ENCODE measurements around the gene PTPN7.
"Not testable (repeated sequence)": the region's sequence is repeated elsewhere in the genome, so short reads cannot be mapped to it uniquely, and the experiment has no call there.

The PTPN7 gene

DNA sequence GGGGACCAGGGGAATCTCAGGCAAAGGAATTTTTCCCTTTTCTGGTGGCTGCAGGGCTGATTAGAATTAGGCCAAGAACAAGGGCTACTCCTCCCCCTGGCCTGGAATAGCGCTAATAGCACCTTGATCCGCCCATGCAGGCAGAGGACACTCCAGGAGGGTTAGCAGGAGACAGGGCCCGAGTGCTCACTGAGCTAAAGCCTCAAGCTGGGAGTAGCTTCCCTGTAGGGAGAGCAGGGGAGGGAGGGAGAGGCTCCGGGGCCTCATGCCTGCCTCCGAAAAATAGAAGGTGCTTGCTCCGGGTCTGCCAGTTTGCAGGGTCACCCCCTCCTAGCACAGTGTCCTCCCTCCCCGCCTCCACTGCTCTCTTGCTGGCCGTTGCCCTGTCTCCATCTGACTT is 3.8 kb downstream of the PTPN7 start:
- CTCF ChIA-PET = interaction anchor here (1.2 to 3.5 kb wide), 2 partner anchors 9 to 10 kb away, joined by 4 to 22 read pairs; no protein-coding TSS in a partner anchor
- no peak overlapping the region for H3K4me3 Mint-ChIP-seq
- no peaks in the 10 kb centered on the region for H3K27me3 Mint-ChIP-seq
- no peak for DNase-seq
- peaks cover 59% of the 10 kb centered on the region for H3K4me1 Mint-ChIP-seq
- H3K9me3 Mint-ChIP-seq = no peaks in the 10 kb centered on the region
- H3K36me3 Mint-ChIP-seq = peaks cover 68% of the 10 kb centered on the region
- no peak overlapping the region for H3K27ac Mint-ChIP-seq

DNA sequence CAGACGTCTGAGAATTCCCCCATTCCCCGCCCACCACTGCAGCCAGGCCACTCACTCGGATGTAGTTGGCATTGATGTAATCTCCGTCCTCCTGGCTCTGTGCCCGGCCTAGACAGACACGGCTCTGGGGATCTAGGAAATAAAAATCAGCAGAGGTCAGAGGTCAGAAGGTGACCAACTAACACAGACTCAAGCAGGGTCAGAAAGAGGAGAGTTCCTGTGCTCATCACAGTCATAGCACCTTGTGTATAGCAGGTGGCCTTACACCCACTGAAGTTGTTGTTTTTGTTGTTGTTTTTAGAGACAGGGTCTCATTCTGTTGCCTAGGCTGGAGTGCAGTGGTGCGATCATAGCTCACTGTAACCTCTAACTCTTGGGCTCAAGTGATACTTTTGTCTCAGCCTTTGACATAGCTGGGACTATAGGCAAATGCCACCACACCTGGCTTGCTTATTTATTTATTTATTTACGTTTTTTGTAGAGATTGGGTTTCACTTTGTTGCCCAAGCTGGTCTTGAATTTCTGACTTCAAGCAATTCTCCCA is 4.9 kb downstream of the PTPN7 start:
- no peak overlapping the region for H3K4me3 Mint-ChIP-seq
- no peak overlapping the region for H3K27ac Mint-ChIP-seq
- H3K27me3 Mint-ChIP-seq = no peaks in the 10 kb centered on the region
- H3K36me3 Mint-ChIP-seq = peaks cover 75% of the 10 kb centered on the region
- CTCF ChIA-PET = interaction anchor here (1.1 to 3.6 kb wide), 17 partner anchors 7 to 161 kb away, joined by 3 to 27 read pairs (median 6); partner anchors contain the start of gene ARL8A
- H3K4me1 Mint-ChIP-seq = peaks cover 49% of the 10 kb centered on the region
- DNase-seq = no peak
- no peaks in the 10 kb centered on the region for H3K9me3 Mint-ChIP-seq

DNA sequence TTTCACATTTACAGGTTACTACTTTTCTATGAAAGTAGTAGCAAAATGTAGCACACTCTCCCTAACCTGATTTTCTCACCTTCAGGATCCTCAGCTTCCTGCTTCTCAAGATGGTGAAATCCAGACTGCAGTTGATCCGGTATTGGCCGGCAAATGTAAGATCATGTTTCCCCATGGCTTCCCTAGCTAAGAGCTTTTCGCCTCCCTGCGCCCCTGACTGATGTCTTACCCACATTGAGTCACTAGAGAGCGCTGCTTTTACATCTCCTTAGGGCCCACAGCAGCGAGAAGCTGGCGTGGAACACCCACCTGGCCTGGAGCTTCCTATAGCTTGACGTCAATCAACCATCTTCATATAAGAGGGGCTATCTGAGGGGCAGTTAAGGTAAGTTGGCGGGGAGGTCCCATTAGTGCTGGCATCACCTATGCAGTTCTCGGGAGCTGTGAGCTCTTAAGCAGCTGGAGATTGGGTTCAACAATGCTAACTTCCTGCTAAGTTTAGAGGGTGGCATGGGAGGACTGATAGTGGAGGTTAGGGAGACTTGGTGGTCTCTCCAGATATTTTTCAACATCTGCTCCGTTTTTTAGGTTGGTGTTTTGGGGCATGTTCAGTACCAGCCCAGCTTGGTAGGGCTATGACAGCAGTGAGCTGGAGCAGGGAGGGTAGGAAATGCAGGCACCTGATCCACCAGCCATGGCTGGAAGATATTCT is 5.5 kb downstream of the PTPN7 start:
- DNase-seq = peak; percentile 70
- Mint-ChIP-seq H3K4me3 (no peak overlapping the region), H3K36me3 (peaks cover 77% of the 10 kb centered on the region), H3K27me3 (no peaks in the 10 kb centered on the region), H3K27ac (peak overlapping the region; percentile 62), H3K4me1 (peaks cover 47% of the 10 kb centered on the region), H3K9me3 (no peaks in the 10 kb centered on the region)
- CTCF ChIA-PET = interaction anchor here (1.1 to 3.6 kb wide), 20 partner anchors 8 to 161 kb away, joined by 3 to 27 read pairs (median 6); partner anchors contain the start of gene ARL8A

DNA sequence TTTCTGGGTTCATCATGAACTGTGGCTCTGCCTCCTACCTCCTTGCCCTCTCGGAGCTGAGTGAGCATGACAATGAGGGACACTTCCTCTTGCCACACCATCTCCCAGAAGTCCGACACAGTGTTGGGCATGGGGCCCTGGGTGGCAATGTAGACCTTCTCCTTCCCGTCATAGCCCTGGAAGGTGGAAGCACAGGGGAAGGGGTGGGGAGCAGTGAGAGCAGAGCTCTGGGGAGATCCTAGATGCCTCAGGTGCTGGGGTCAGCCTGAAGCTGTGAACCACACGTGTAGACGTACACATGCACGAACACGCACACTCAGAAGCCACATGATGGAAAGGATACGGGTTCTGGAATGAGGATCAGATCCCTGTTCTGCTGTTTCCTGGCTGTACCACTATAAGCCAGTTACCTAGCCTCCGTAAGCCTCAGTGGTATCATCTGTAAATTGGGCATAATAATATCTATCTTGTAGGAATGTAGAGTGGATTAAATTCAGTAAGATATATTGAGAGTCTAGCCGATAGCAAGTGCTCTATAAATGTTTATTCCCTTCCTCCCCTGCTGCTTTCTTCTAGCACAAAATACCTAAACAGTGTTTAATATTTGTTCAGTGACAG is 6.1 kb downstream of the PTPN7 start:
- H3K4me1 Mint-ChIP-seq = peaks cover 44% of the 10 kb centered on the region
- no peaks in the 10 kb centered on the region for H3K9me3 Mint-ChIP-seq
- H3K27ac Mint-ChIP-seq = peak overlapping the region; percentile 62
- CTCF ChIA-PET = interaction anchor here (1.1 to 3.6 kb wide), 19 partner anchors 8 to 162 kb away, joined by 3 to 27 read pairs (median 6); partner anchors contain the start of gene ARL8A
- no peaks in the 10 kb centered on the region for H3K27me3 Mint-ChIP-seq
- DNase-seq = no peak
- no peak overlapping the region for H3K4me3 Mint-ChIP-seq
- H3K36me3 Mint-ChIP-seq = peaks cover 75% of the 10 kb centered on the region

DNA sequence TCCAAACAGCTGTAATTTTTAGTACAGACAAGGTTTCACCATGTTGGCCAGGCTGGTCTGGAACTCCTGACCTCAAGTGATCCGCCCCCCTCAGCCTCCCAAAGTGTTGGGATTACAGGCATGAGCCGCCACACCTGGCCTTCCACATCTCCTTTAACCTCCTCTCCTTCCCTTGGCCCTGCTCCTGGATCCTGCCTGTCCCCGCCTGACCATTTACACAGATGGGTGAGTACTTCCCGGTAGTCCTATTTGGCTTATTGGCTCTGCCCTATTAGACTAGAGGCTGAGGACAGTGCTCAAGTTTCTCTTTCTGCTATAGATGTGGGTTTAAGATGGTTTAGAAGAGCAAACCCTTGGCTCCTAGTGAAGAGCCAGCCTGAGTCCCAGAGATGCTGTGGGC is 7.1 kb downstream of the PTPN7 start:
- Mint-ChIP-seq H3K4me3 (no peak overlapping the region), H3K27me3 (no peaks in the 10 kb centered on the region), H3K9me3 (no peaks in the 10 kb centered on the region), H3K4me1 (peaks cover 37% of the 10 kb centered on the region), H3K27ac (no peak overlapping the region), H3K36me3 (peaks cover 72% of the 10 kb centered on the region)
- CTCF ChIA-PET = interaction anchor here (1.2 to 3.6 kb wide), 4 partner anchors 13 to 163 kb away, joined by 3 to 27 read pairs (median 18); no protein-coding TSS in a partner anchor
- no peak for DNase-seq

DNA sequence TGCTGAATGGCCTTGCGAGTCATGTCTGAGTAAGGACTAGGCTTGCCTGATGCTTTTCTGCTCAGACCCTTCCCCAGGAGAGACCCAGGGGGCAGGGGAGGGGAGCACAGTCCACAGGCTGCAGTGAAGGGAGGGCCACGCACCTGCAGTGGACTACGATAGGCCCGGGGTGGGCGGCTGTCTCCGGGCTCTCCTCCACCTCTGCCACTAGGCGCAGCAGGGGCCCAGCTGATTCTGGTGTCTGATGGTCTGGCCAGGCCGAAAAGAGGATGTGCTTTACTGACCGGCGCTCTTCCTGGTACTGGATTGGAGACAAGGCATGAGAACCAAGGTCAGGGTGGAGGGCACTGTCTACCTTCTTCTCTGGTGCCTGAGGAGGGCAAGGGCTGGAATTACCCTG is 8.0 kb downstream of the PTPN7 start:
- no peaks in the 10 kb centered on the region for H3K27me3 Mint-ChIP-seq
- no peak overlapping the region for H3K4me3 Mint-ChIP-seq
- DNase-seq = no peak
- H3K36me3 Mint-ChIP-seq = peaks cover 69% of the 10 kb centered on the region
- peaks cover 30% of the 10 kb centered on the region for H3K4me1 Mint-ChIP-seq
- no peak overlapping the region for H3K27ac Mint-ChIP-seq
- CTCF ChIA-PET = interaction anchor here (0.7 kb wide), 1 partner anchor 38 kb away, joined by 3 read pairs; no protein-coding TSS in a partner anchor
- no peaks in the 10 kb centered on the region for H3K9me3 Mint-ChIP-seq

DNA sequence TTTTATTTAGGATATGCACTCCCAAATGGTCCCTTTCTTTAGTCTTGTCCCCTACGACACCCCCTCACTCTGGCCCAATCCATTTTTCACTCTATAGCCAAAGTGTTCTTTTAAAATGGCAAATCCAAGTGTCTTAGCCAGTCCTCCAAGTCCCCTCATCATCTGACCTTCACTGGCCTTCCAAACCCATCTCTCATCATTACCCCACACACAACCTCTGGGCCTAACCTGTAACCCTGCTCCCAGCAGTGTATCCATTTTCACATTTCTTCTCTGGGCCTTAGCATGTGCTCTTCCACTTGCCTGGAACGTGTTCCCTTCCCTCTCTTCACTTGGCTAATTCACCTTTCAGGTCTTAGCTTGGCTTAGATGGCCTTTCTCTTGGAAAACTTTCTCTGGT is 9.4 kb downstream of the PTPN7 start:
- H3K4me1 Mint-ChIP-seq = peaks cover 25% of the 10 kb centered on the region
- CTCF ChIA-PET = no interaction called here
- H3K27ac Mint-ChIP-seq = peak overlapping the region; percentile 24
- no peaks in the 10 kb centered on the region for H3K9me3 Mint-ChIP-seq
- H3K36me3 Mint-ChIP-seq = peaks cover 63% of the 10 kb centered on the region
- H3K4me3 Mint-ChIP-seq = no peak overlapping the region
- H3K27me3 Mint-ChIP-seq = no peaks in the 10 kb centered on the region
- DNase-seq = no peak

DNA sequence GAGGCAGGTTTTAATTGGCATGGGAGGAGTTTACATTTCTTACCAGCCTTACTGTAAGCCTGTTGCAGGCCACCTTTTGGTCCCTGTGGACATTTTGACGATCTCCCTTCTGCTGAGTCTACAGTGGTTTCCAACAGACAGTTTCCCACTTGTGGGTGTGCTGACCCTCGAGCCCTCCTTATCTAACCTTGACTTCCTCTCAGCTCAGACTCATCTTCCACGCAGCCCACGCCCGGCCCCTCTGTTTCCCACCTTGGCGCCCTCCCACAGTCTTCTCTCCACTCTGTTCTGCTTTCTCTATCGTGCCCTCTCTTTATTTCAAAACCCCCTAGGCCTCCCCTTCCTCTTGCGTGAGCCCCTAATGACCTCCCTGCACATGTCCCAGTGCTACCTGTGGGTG is 9.8 kb downstream of the PTPN7 start:
- H3K4me3 Mint-ChIP-seq = no peak overlapping the region
- H3K9me3 Mint-ChIP-seq = no peaks in the 10 kb centered on the region
- H3K27ac Mint-ChIP-seq = peak overlapping the region; percentile 24
- peaks cover 24% of the 10 kb centered on the region for H3K4me1 Mint-ChIP-seq
- DNase-seq = no peak
- no peaks in the 10 kb centered on the region for H3K27me3 Mint-ChIP-seq
- CTCF ChIA-PET = no interaction called here
- peaks cover 61% of the 10 kb centered on the region for H3K36me3 Mint-ChIP-seq

DNA sequence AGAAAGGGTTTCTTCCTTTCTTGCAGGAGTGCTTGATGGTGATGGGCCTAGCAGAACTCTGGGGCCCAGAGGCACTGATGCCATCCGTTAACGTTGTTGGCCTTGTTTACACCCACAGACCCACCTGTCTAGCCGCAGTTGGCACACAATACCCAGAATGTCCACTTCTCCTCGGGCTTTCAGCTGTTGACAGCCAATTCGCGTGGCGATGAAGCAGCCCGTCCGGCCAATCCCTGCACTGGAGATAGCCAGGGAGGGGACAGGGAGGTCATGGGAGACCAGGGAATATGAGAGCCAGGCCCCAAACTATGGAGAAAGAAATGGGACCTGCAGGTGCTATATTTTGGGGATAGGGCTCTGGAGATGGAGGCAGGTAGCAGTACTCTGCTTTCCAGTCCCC is 10.2 kb downstream of the PTPN7 start:
- H3K4me3 Mint-ChIP-seq = no peak overlapping the region
- H3K4me1 Mint-ChIP-seq = peaks cover 24% of the 10 kb centered on the region
- no peak for DNase-seq
- H3K9me3 Mint-ChIP-seq = no peaks in the 10 kb centered on the region
- CTCF ChIA-PET = no interaction called here
- H3K27ac Mint-ChIP-seq = no peak overlapping the region
- no peaks in the 10 kb centered on the region for H3K27me3 Mint-ChIP-seq
- H3K36me3 Mint-ChIP-seq = peaks cover 58% of the 10 kb centered on the region

DNA sequence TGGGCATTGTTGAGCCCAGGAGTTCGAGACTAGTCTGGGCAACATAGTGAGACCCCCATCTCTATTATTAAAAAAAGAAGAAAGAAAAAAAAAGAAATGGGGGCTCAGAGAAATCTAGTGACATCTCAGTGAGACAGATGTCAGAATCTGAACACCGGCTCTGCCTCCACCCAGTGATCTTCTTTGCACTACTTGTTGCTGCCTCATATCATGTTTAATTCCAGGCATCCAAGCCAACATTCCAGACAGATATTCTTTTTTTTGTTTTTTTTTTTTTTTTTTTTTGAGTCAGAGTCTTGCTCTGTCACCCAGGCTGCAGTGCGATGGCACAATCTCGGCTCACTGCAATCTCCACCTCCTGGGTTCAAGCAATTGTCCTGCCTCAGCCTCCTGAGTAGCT is 10.8 kb downstream of the PTPN7 start:
- Mint-ChIP-seq H3K27me3 (no peaks in the 10 kb centered on the region), H3K4me3 (no peak overlapping the region), H3K4me1 (peaks cover 21% of the 10 kb centered on the region), H3K27ac (no peak overlapping the region), H3K36me3 (peaks cover 51% of the 10 kb centered on the region), H3K9me3 (no peaks in the 10 kb centered on the region)
- no peak for DNase-seq
- CTCF ChIA-PET = no interaction called here

DNA sequence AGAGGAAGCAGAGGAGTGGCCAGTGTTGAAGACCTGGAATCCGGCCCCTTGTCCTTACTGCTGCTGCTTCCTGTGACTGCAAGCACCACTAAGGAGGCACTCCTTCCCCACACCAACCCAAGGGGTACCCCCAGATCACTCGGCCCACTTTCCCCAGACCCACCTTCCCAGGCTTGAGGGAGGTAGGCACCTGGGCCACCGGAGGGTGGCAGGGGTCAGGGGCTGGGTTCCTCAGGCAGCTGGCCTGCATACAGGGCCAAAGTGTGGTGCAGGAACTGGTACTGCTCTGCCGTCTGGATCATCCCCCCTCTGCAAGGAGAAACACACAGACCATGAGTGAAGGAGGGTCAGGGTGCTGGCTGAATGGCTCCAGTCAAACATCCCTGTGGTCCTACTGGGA is 12.0 kb downstream of the PTPN7 start:
- no peak for DNase-seq
- Mint-ChIP-seq H3K4me1 (peaks cover 21% of the 10 kb centered on the region), H3K27ac (no peak overlapping the region), H3K4me3 (no peak overlapping the region), H3K27me3 (no peaks in the 10 kb centered on the region), H3K9me3 (no peaks in the 10 kb centered on the region), H3K36me3 (peaks cover 49% of the 10 kb centered on the region)
- CTCF ChIA-PET = interaction anchor here (0.6 to 1.4 kb wide), 3 partner anchors 11 to 489 kb away, joined by 3 read pairs; no protein-coding TSS in a partner anchor

DNA sequence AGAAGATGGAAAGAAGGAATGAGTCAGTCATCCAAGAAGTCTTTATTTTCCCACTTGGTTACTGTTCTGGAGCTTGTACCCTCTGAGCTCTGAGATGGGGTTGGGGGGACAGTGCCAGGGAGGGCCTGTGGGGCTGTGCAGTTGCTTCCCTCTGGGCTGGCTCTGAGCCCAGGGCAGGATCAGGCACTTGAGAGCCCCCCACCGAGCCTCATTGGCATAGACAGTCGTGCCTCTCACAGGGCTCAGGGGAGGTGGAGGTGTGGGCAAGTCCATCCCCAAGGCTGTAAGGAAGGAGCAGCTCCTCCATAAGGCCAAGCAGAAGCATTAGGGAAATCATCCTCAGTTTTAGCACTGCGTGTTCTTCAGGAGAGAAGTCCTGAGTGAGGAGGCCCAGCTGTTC is 13.4 kb downstream of the PTPN7 start:
- no peak overlapping the region for H3K27ac Mint-ChIP-seq
- H3K36me3 Mint-ChIP-seq = peaks cover 38% of the 10 kb centered on the region
- H3K27me3 Mint-ChIP-seq = no peaks in the 10 kb centered on the region
- peaks cover 33% of the 10 kb centered on the region for H3K4me1 Mint-ChIP-seq
- DNase-seq = no peak
- CTCF ChIA-PET = interaction anchor here (0.6 to 2.0 kb wide), 5 partner anchors 11 to 201 kb away, joined by 3 to 8 read pairs (median 3); partner anchors contain the start of genes LGR6 and LMOD1
- no peak overlapping the region for H3K4me3 Mint-ChIP-seq
- no peaks in the 10 kb centered on the region for H3K9me3 Mint-ChIP-seq

DNA sequence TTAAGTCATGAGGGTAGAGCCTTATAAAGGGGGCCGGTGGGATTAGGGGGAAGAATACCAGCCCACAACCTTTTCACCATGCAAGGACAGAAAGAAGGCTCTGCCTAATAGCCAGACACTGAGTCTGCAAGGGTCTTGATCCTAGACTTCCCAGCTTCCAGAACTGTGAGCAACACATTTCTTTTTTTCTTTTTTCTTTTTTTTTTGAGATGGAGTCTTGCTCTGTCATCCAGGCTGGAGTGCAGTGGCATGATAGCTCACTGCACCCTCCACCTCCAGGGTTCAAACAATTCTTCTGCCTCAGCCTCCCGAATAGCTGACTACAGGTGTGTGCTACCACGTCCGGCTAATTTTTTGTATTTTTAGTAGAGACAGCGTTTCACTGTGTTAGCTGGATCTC is 14.1 kb downstream of the PTPN7 start:
- Mint-ChIP-seq H3K4me3 (no peak overlapping the region), H3K27me3 (no peaks in the 10 kb centered on the region), H3K27ac (no peak overlapping the region), H3K9me3 (no peaks in the 10 kb centered on the region), H3K36me3 (peaks cover 36% of the 10 kb centered on the region), H3K4me1 (peaks cover 37% of the 10 kb centered on the region)
- no peak for DNase-seq
- CTCF ChIA-PET = interaction anchor here (0.9 to 2.0 kb wide), 5 partner anchors 8 to 171 kb away, joined by 3 to 11 read pairs (median 6); partner anchors contain the start of gene LGR6

DNA sequence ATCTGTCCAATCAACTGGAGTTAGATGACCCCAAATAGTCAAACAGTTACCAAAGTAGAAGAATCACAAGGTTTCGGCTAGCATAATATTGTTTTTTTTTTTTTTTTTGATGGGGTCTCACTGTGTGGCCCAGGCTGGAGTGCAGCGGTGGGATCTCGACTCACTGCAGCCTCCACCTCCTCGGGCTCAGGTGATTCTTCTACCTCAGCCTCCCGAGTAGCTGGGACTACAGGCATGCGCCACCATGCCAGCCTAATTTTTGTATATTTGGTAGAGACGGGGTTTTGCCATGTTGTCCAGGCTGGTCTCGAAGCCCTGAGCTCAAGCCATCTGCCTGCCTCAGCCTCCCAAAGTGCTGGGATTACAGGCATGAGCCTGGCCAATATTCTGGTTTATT is 14.7 kb downstream of the PTPN7 start:
- not testable (repeated sequence) for DNase-seq
- CTCF ChIA-PET = interaction anchor here (0.9 to 2.0 kb wide), 4 partner anchors 9 to 47 kb away, joined by 4 to 11 read pairs (median 7); partner anchors contain the start of gene LGR6

More for the DNA sequence above, 14.7 kb downstream of the PTPN7 start:
- H3K9me3 Mint-ChIP-seq, H3K27me3 Mint-ChIP-seq: not testable (repeated sequence)
- peaks cover 30% of the 10 kb centered on the region for H3K36me3 Mint-ChIP-seq
- peak overlapping the region; percentile 80 for H3K4me3 Mint-ChIP-seq
- peak overlapping the region; percentile 89 for H3K27ac Mint-ChIP-seq
- peaks cover 42% of the 10 kb centered on the region for H3K4me1 Mint-ChIP-seq
